Stimulated activated CD8-positive, alpha-beta memory T cell treated with anti-CD3 and anti-CD28 coated beads, Interleukin-12 subunit alpha, Interleukin-12 subunit beta, amount 100 ng/mL, for 4 hours (primary cell): Measurements from ENCODE around the gene CARMIL1.
"Not testable (repeated sequence)": the region's sequence is repeated elsewhere in the genome, so short reads cannot be mapped to it uniquely, and the experiment has no call there.

Experiments
- DNase-seq: peaks from one replicate; pipeline ENCODE4 v3.0.0-alpha.2; 2020; ENCODE audit warnings: low read depth

The CARMIL1 gene

DNA sequence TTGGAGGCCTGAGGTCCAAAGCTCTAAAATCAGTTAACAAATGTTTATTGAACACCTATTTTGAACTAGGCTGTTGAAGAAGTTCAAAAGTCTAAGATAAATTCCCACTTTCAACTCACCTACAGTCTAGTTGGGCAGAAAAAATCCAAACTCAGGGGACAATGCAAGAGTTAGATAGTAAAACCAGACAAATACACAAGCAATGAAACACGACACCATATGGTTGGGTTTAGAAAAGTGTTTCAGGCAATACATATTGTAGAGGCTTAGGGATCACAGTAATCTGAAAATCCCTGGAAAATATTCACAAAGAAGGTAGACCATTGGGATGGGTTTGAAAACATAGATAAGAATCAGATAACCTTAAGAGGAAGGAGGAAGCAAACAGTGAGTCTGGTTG is 1.3 kb upstream of the CARMIL1 start:
- no peak for DNase-seq

DNA sequence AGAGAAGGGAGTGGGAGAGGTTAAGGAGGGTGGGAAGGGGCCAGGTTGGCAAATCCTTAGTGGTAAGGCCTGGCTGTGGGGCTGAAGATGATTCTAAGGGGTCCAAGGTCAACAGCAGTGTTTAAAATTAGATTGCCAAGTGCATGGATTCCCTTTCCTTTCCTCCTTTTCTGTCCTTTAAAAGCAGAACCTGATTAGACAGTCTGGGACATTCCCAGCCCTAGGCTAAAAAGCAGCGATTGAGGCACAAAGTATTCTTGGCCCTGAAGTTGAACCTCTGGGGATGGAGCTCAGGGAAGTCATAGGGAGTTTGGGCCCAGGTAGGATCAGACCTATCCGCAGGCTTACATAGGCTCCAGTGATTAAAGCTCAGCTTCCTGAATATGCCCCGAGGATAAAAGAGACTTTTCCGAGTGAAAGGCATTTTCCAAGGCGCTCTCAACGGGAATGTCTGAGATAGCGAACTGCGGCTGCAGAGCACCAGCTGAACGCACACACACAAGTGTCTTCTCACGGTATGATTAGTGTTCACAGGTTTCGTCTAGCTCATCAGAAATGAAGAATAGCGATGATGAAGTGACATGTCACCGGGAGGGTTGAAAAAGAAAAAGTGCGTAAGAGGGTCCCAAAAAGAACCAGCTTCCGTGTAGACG is 787 bp upstream of the CARMIL1 start:
- no peak for DNase-seq

DNA sequence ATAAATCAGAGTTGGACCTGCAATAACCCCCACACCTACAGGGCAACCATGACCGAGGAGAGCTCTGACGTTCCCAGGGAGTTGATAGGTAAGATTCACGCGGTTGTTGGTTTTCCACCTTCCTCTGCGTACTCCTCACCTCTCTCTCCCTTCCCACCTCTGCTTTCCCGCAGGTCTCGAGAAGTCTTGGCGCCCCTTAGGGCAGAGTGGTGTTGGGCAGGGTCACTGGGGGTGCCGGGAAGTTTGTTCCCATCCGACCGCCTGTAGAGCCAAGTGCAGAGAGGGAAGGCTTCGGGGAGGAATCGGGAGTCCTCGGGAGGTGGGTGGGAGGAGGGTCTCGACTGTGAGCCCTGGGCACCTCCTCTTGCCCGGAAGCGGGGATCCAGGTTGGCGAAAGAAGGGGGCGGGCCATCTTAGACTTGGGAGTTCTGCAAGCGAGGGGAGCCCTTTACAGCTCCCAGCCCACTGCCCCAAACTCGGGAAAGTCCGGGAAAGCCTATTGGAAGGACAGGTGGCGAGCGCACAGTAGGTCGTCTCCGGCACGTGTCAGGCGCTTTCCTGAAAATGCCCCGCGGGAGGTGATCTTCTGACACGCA is 672 bp downstream of the CARMIL1 start:
- no peak for DNase-seq

DNA sequence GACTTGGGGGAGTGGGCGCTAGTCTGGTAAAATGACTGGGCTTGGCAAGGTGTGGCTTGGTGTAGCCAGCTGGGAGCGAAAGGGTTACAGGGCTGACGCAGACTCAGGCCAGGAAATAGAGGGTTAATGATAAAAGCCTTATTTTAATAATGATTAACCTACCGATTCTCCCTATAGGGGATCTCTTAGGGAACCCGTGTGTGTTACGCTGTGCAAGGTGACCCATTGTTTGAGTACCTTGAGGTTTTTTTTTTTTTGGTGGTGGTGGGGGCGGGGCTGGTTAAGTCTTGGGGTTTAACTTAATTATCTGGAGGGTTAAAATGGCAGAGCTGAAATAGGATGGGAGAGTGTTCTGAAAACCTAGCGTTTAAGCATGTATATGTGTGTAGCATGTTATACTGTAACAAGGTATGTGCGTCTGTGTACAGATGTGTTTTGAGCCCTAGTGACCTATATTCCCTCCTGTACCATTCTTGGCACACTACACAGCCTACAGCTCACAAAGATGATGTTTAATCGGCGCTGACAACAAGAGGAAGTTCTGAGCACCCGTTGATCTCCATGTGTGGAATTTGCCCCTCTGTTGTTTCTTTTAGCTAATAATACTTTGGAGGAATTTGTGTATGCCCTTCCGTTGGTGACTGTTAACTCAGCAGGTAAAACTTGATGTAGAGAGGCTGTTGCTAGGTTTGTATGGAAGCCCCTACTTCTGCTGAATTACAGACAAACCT is 1.3 kb downstream of the CARMIL1 start:
- no peak for DNase-seq

DNA sequence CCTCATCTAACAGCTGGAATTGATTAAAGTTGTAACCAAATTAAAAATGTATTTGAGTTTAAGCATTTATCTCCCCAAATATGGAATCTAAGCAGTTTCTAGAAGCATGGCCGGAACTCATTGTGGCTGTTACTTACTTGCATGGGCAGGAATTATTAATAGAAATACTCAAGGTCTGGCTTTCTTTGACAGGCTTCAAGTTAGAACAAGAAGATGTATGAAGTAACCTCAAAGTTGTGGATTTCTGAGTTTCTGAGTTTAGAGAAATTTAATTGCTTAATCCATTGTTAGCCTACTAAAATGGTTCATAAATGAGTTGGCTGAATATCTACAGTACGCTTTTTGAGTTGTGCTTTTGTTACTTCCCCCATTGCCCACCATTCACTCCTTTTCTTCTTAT is 7.7 kb downstream of the CARMIL1 start:
- no peak for DNase-seq

DNA sequence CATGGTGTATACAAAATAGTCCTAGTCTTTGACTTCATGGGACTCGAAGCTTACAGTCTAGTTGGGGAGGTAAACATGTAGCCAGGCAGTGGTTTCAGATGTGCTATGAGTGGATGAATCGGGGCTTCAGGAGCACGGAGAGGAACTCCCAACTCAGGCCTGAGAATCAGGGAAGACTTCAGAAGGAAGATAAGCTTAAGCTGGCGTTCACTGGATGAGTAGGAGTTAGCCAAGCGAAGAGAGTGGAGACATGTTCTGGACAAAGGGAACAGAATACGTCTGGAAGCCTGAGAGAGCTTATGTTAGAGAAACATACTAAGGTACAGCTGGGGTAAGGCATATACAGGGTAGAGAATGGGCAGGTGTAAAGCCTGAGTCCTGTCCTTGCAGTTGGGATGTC is 8.8 kb downstream of the CARMIL1 start:
- no peak for DNase-seq

DNA sequence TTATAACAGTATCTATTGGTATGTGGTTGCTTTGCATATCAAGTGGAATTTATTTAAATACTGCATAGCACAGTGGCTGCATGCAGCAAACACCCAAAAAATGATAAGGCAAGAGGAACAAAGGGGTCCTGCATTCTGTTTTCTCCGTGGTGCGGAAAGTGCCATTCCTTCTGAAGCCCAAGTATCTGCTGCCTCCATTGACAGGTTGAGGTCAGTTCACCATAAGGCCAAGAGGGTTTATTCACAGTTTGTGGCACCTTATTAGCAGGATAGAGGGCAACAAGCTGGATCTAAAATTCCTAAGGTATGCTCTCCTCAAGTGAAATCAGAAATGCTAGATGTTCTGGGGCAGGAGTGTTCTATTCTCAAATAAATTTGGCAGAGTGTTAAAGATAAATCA is 9.3 kb downstream of the CARMIL1 start:
- DNase-seq = no peak

DNA sequence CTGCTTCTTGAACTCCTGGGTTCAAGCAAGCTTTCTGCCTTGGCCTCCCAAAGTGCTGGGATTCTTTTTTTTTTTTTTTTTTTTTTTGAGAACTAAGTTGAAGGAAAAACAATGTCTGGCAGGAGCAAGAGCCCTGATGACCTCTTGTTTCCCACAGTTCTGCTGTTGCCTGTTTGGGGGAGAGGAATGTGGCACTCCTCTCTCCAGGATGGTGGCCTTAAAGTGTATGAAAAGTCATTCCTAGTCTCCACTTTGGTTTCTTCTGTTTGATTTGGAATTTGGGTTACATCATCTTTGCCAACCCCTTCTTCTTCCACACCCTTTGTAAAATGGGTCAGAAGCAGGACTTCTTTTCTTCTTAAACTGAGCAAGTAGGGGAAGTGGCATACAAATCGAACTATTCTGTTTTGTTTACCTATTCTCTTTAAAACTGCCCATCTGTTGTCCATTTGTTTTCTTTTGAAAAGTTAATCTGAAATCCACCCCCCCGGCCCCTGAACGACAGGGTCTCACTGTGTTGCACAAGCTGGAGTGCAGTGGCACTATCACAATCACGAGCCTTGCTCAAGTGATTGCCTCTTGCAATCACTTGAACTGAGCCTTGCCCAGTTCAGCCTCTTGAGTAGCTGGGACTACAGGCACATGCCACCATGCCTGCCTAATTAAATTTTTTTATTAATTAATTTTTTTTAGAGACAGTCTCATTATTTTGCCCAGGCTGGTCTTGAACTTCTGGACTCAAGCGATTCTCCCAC is 11.3 kb downstream of the CARMIL1 start:
- no peak for DNase-seq

DNA sequence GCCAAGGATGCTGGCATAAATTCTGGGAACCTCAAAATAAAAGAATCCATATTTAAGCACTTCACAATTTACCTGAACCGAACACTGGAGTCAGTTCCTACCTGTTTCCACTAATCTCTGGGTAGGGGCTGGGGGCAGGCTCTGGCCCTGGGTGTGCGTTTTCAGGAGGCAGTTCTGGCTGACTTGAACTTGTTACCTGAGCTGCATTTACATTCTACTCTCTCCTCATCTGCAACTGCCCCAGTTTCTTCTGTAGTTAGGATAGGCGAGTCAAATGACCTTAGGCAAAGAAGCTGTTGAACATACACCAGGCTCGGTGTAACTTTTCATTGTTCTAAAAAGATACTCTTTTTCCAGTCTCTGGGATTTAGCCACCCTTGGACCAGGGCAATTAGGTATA is 13.2 kb downstream of the CARMIL1 start:
- DNase-seq = no peak

DNA sequence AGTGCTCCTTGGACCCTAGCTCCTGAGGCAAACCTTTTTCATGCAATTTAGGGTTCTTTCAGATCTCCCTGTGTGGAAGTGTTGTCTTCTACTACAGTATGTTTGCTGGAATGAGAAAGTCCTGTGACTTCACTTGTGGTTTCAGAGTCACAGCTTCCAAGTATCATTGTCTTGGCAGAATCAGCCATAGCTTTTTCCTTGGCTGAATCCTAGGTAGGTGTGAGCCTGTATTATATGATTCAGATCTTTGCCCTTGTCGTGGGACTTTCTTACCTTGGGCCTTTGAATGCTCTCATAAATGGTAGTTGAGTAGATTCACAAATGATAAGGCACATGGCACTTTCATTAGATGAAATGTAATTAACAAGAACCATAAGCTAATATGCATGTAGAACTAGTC is 16.5 kb downstream of the CARMIL1 start:
- DNase-seq = no peak

DNA sequence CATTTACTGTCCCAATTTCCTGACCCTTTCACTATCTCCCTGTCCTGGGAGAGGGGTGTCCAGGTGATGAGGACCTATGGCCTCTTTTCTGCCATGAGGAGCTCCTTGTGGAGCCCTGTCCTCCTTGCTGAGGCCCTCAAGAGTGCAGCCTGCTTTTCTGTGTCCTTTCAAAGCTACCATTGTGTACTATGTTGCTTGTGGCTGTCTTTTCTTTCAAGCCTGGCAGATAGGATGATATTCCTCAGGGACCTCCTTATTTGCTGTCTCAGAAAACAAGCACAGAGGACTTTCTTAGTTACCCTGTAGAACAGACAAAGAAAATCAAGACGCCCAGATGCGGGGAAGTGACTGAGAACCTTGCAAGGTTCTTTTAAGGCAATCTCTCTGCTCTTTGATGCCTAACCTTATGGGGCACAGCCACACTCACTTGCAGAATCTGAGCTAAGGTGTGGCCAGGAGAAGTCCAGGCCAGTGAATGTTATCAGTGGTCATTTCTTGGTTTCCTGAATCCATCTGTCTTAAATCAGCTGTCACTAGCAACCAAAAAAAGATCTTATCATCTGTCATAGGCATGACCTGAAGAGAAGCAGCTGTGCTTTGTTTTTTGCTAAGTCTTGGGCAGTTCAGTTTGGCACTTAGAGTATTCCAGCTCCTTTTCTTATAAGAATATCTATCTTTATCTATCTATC is 17.2 kb downstream of the CARMIL1 start:
- no peak for DNase-seq

DNA sequence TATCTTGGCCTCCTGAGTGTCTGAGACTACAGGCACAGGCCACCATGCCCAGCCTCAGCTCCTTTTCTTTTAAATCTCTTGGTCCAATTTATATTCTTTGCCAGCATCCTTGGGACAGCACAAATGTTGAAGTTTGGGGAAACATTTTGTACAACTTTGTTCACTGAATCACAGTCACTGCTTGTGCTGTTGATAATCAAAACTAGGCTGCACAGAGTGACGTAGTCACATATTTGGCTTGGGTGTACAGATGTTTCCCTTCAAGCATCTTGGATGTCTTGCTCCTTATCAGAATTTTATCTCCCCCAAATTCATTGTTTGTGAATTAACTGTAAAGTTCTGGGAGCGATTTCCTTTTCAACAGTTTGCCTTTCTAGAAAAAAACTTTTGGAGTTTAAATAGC is 17.9 kb downstream of the CARMIL1 start:
- no peak for DNase-seq

DNA sequence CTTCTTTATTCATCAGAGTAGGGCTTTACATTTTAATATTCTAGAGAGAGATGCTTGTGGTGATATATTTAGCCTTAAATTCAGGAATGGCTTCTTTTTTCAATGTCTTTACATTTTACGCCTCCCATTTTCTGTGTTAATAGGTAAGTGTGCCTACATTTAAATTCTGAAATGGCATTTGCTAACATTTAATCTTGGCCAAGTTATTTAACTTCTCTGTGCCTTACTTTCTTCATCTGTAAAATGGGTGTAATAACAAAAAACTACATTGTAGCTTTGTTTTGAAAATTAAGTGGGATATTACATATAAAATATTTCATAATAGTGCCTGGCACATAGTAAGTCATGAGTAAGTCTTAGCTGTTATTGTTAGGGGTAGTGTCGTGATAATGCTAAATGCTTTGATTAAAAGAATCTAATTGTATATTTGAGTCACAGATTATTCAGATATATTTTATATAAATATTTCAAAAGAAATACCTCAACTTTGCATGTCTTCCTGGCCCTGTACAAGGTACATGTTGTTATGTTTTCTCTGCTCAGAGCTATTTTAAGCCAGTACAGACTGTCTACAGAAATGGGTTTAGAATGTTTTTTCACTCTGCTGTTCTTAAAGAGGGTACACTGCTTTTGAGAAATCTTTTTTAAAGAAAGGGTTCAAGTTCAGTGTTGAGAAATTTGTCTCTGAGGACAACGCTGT is 18.8 kb downstream of the CARMIL1 start:
- no peak for DNase-seq

DNA sequence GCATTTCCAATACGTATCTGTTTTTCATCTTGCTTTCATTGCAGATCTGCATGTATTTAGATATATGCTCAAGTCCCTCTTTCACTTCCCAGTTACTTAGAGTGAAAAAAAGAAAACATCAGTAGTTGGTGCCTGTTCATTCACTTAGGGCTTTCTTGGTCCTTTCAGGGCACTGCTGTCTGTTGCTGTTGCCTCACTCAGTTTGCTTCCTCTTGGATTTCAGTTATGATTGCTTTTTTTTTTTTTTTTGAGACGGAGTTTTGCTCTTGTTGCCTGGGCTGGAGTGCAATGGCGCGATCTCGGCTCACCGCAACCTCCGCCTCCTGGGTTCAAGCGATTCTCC is 19.3 kb downstream of the CARMIL1 start:
- DNase-seq = not testable (repeated sequence)

DNA sequence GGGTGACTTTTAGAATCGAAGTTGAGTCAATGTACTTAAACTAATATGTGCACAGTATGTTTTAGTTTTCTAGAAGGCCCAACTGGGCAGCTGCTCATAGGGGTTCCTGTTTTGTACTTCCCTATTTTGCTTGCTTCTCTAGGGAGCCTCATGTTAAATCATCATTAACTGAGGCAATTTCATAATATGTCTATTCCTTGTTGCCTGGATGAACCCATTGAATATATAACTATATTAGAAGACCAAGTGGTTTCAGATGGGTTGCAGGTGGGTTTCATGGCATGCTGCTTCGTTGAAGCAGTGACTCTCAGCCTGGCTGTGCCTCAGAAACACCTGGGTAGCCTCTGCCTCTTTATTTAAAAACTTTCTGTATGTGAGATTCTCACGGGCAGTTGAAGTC is 22.2 kb downstream of the CARMIL1 start:
- DNase-seq = no peak

DNA sequence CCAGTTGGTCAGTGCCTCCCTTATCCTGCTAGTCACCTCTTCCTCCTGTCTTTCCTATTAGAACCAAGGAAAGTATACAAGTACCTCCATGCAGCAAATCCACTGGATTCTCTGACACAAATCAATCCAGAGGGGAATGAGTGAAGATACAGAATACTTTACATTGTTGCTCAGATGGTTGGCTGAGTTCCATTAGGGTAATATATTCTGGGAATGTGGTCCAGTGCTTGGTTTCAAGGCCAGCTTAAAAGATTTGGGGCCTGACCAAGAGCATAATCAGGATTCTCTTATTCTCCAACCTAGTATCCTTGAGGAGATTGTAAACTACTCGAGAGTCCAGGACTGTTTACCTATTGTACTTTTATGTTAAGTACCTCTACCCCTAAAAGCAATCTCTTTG is 23.0 kb downstream of the CARMIL1 start:
- no peak for DNase-seq

DNA sequence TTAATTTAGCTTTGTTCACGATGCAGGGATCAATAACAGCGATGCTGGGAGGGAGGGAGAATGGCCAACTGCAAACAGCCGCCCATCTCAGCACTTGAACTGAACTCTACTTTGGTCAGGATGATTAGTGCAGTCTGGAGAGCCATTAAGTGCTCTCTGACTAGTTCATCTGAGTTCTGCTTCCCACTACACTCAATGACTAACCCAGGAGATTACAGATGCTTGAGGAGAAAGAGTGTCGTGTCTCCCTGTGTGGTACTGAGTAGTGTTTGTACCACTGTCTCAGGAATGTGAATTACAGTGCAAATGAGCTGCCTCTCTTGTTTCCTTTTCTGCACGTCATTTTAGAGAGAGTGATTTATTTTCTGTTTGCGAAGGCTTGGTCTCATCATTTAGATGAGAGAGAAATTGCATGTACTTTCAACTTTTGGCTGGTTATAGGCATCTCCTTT is 23.5 kb downstream of the CARMIL1 start:
- no peak for DNase-seq

DNA sequence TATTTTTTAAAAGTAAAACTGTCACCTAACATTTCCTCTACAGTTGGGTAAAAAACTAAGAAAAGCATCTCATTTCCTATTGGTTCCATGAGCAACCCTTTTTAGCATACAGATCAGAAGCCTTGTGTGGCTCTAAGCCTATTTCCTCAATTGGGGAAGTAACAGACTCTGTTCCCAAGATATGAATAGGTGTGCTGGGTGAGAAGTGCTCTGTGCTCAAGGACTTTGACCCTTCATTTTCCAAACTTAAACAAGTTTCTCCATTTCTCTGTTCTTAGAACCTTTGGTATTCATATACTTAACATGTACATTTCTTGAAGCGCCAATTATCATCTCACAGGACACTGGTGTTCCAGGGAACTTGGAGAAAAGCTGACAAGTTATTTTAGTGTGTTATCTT is 24.1 kb downstream of the CARMIL1 start:
- no peak for DNase-seq

DNA sequence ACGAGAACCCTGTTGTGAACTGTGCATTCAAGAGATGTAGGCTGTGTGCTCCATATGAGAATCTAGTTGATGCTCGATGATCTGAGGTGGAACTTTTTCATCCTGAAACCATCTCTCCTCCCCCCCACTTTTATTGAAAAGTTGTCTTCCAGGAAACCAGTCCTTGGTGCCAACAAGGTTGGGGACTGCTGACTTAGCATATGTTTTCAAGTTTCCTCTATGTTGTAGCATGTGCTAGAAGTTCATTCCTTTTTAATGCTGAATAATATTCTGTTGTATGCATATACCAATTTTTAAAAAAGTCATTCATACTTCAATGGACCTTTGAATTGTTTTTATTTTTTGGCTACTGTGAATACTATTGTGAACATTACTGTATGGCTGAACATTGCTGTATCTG is 27.2 kb downstream of the CARMIL1 start:
- DNase-seq = no peak

DNA sequence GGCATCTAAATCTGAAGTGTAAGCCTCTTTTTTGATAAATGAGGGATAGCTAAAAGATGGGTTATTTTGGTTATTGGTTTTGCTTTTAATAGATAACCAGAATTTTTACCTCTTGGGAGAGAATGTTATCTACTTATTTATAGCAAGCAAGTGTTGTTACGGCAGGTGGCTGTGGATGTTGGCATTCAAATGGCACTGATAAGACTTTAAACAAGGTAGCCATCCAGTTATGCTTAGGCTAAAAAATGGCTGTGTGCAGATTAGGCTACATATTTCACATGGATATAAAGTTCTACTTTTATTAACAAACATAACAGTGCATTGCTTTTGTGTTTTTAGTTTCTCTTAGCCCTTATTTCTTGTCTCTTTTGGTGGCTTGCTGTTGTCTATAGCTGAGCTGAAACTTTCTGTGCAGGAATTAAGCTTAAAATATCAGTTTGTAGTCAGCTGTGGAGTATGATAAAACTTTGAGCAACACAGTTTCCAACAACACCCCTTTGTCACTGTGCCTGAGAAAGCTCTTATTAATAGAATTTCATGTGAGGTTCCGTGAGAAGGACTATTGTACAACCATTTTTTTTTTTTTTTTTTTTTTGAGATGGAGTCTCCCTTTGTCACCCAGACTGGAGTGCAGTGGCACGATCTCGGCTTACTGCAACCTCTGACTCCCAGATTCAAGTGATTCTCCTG is 28.8 kb downstream of the CARMIL1 start:
- DNase-seq = no peak

DNA sequence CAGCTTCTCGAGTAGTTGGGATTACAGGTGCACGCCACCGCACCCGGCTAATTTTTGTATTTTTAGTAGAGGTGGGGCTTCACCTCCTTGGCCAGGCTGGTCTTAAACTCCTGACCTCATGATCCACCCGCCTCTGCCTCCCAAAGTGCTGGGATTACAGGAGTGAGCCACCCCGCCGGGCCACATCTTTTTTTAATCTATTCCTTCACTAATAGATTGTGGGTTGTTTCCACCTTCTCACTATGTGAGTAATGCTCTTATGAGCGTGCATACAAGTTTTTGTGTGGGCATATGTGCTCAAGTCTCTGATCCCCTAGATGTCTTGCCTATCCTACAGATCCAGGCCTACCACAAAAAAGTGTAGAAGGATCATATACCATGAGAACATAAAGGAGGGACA is 30.7 kb downstream of the CARMIL1 start:
- no peak for DNase-seq
